ENCODE results near the gene HLA-G. TPM values are rescaled to one million over a fixed set of nuclear protein-coding genes. Genes with fewer than 3 reads are reported as not detected.

The HLA-G gene
- total RNA-seq, 1 donor: not detected

- no peak for DNase-seq (ENCODE audit: low read depth)
- TF ChIP-seq CTCF (IDR thresholded peaks at IDR 0.05; ENCODE audit: insufficient read depth, low read depth, low read length): no peak
- H3K4me3 ChIP-seq (ENCODE audit: low read depth, low read length): no peak overlapping the region
Measured at GRCh38 chr6:29826271-29826670, 1.4 kb upstream of the HLA-G start.

- TF ChIP-seq CTCF (IDR thresholded peaks at IDR 0.05; ENCODE audit: insufficient read depth, low read depth, low read length): no peak
- no peak for DNase-seq (ENCODE audit: low read depth)
- no peak overlapping the region for H3K4me3 ChIP-seq (ENCODE audit: low read depth, low read length)
Measured at GRCh38 chr6:29828471-29828797, 809 bp downstream of the HLA-G start.

GRCh38 chr6:29829766-29830165 lies 2.1 kb downstream of the HLA-G start:
- no peak for TF ChIP-seq CTCF (IDR thresholded peaks at IDR 0.05; ENCODE audit: insufficient read depth, low read depth, low read length)
- no peak overlapping the region for H3K4me3 ChIP-seq (ENCODE audit: low read depth, low read length)
- no peak for DNase-seq (ENCODE audit: low read depth)

- no peak for DNase-seq (ENCODE audit: low read depth)
- TF ChIP-seq CTCF (IDR thresholded peaks at IDR 0.05; ENCODE audit: insufficient read depth, low read depth, low read length): no peak
Measured at GRCh38 chr6:29830409-29830808, 2.8 kb downstream of the HLA-G start.

GRCh38 chr6:29831776-29832175 lies 4.2 kb downstream of the HLA-G start:
- no peak overlapping the region for H3K4me3 ChIP-seq (ENCODE audit: low read depth, low read length)
- no peak for DNase-seq (ENCODE audit: low read depth)
- no peak for TF ChIP-seq CTCF (IDR thresholded peaks at IDR 0.05; ENCODE audit: insufficient read depth, low read depth, low read length)

More at GRCh38 chr6:29830409-29830808, 2.8 kb downstream of the HLA-G start:
- no peak overlapping the region for H3K4me3 ChIP-seq (ENCODE audit: low read depth, low read length)

GRCh38 chr6:29834564-29835436 lies 7.2 kb downstream of the HLA-G start:
- H3K4me3 ChIP-seq (ENCODE audit: low read depth, low read length): no peak overlapping the region
- DNase-seq (ENCODE audit: low read depth): no peak
- peak; percentile 78 for TF ChIP-seq CTCF (IDR thresholded peaks at IDR 0.05; ENCODE audit: insufficient read depth, low read depth, low read length)

- no peak overlapping the region for H3K4me3 ChIP-seq (ENCODE audit: low read depth, low read length)
- no peak for DNase-seq (ENCODE audit: low read depth)
- no peak for TF ChIP-seq CTCF (IDR thresholded peaks at IDR 0.05; ENCODE audit: insufficient read depth, low read depth, low read length)
Measured at GRCh38 chr6:29839917-29840316, 12.3 kb downstream of the HLA-G start.
